Upper lobe of right lung (tissue), 1 donor: Measurements from ENCODE around the gene MAFG. TPM values are rescaled to one million over a fixed set of nuclear protein-coding genes. Genes with fewer than 3 reads are reported as not detected.
"Not testable (repeated sequence)": the region's sequence is repeated elsewhere in the genome, so short reads cannot be mapped to it uniquely, and the experiment has no call there.

Experiments
- ATAC-seq: fragments of 200-7000 bp; cut with Tn5 transposase; one replicate; pipeline ENCODE4 v1.9.1; 2020; ENCODE audit warnings: mild to moderate bottlenecking, moderate library complexity
- DNase-seq: peaks from one replicate; pipeline ENCODE4 v3.0.0-alpha.2; 2020
- H3K27ac ChIP-seq: fragments of 200-600 bp; one replicate; pipeline ENCODE4 v1.8.0; 2022
- H3K27me3 ChIP-seq: fragments of 200-600 bp; one replicate; pipeline ENCODE4 v1.8.0; 2022; ENCODE audit warnings: mild to moderate bottlenecking
- H3K36me3 ChIP-seq: fragments of 200-600 bp; one replicate; pipeline ENCODE4 v1.8.0; 2022
- H3K4me1 ChIP-seq: fragments of 200-600 bp; one replicate; pipeline ENCODE4 v1.8.0; 2022
- H3K4me3 ChIP-seq: fragments of 200-600 bp; one replicate; pipeline ENCODE4 v1.8.0; 2022; ENCODE audit warnings: mild to moderate bottlenecking
- H3K9me3 ChIP-seq: fragments of 200-600 bp; one replicate; pipeline ENCODE4 v1.8.0; 2022
- CTCF ChIP-seq: fragments of 200-600 bp; IDR thresholded peaks from one replicate; pipeline ENCODE4 v1.8.0; 2022; ENCODE audit warnings: antibody characterized with exemption
- intact Hi-C: fragments of 100-400 bp; cut with DNase I; formaldehyde crosslinking; loops from one replicate; pipeline ENCODE4 v1.11.0; 2022
- total RNA-seq: library from RNA; stranded (reverse); fragmentation: NEBNext Ultra II Directional; extraction: Animal tissue kit (Norgen Biotek cat#: 25700); gene quantifications from one replicate; pipeline ENCODE4 v1.2.1, GENCODE V29; 2021
- donor health status: DM: no; HTN: yes; CAD: no; lungs with severe emphysema.

Gene MAFG
- total RNA-seq, 1 donor from 2014 or later = 35.9 TPM

- TF ChIP-seq CTCF = no peak
- H3K36me3 ChIP-seq = no peaks in the 10 kb centered on the region
- ATAC-seq = no peak
- no peaks in the 10 kb centered on the region for H3K9me3 ChIP-seq
- peaks cover 9% of the 10 kb centered on the region for H3K4me1 ChIP-seq
- intact Hi-C loops = no loop called here
- no peak overlapping the region for H3K4me3 ChIP-seq
- H3K27me3 ChIP-seq = peaks cover 27% of the 10 kb centered on the region
- DNase-seq = no peak
- no peak overlapping the region for H3K27ac ChIP-seq
Measured at GRCh38 chr17:81955756-81956544, 28.4 kb upstream of the MAFG start.

GRCh38 chr17:81955058-81955681, 27.6 kb upstream of the MAFG start:
- intact Hi-C loops = no loop called here
- DNase-seq (no peak), ATAC-seq (no peak)
- no peak for TF ChIP-seq CTCF
- Histone ChIP-seq H3K27me3 (peaks cover 22% of the 10 kb centered on the region), H3K27ac (no peak overlapping the region), H3K9me3 (no peaks in the 10 kb centered on the region), H3K4me1 (peaks cover 6% of the 10 kb centered on the region), H3K4me3 (no peak overlapping the region), H3K36me3 (no peaks in the 10 kb centered on the region)

DNA sequence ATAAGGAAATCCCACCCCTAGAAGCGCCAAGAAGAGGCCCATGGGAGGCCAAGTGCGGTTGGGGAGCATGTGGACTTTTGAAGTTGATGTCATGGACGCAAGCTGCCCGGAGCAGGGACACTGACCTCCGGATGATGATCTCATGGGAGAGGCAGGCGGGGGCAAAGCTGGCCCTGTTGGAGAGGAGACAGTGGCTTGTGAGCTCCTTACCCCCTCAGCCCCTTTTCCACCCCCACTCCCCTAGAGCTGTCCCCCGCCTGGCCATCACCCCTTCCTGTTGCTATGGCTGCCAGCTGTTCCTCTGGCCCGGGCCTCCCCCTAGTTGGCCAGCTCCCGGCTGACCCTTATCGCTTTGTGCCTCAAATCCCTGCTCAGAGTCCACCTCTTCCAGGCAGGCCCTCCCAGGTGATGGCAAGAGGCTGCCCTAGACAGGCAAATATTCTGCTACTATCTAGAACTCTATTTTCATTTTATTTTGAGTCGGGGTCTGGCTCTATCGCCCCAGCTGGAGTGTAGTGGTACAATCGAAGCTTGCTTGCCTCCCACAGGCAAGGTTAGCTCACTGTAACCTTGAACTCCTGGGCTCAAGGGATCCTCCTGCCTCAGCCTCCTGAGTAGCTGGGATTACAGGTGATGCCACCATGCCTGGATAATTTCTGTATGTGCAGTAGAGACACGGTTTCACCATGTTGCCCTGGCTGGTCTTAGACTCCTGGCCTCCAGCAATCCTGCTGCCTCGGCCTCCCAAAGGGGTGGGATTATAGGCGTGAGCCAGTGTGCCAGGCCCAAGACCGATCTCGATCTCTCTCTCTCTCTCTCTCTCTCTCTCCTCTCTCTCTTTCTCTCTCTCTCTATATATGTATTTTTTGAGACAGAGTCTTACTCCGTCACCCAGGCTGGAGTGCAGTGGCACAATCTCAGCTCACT, 26.9 kb upstream of the MAFG start:
- Histone ChIP-seq H3K4me3 (no peak overlapping the region), H3K27ac (no peak overlapping the region), H3K9me3 (no peaks in the 10 kb centered on the region), H3K4me1 (peaks cover 3% of the 10 kb centered on the region), H3K27me3 (peaks cover 18% of the 10 kb centered on the region), H3K36me3 (no peaks in the 10 kb centered on the region)
- intact Hi-C loops = no loop called here
- TF ChIP-seq CTCF = no peak
- no peak for ATAC-seq
- DNase-seq = no peak

- DNase-seq, H3K36me3 ChIP-seq, H3K27me3 ChIP-seq, H3K27ac ChIP-seq, H3K9me3 ChIP-seq, H3K4me3 ChIP-seq, H3K4me1 ChIP-seq, intact Hi-C loops, ATAC-seq: not testable (repeated sequence)
Measured at GRCh38 chr17:81953443-81953842, 25.9 kb upstream of the MAFG start.

DNA sequence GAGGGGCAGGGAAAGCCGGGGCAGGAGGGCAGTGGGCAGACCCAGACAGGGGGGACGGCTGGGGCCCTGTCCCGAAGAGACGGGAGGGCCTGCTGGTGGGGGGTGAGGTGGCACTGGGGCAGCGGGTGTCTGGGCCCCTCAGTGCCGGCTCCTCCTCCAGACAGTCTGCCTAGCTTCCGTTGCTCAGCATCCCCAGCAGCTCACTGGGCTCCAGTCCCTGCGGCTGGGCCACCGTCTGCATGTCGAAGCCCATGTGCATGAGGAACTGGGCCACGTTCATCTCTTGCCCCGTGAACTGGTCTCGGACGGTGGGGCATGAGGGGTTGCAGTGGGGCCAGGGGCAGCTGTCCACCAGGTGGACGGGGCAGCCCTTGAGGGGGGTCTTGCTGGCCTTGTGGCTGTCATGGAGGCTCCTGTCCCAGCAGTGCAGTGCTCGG, 25.3 kb upstream of the MAFG start:
- DNase-seq = no peak
- Histone ChIP-seq H3K27me3 (peaks cover 2% of the 10 kb centered on the region), H3K4me3 (no peak overlapping the region), H3K36me3 (no peaks in the 10 kb centered on the region), H3K4me1 (no peaks in the 10 kb centered on the region), H3K9me3 (no peaks in the 10 kb centered on the region), H3K27ac (no peak overlapping the region)
- intact Hi-C loops = no loop called here
- ATAC-seq = peak; percentile 4
- no peak for TF ChIP-seq CTCF
